ENCODE results near the gene KIF17.

Gene KIF17

DNA sequence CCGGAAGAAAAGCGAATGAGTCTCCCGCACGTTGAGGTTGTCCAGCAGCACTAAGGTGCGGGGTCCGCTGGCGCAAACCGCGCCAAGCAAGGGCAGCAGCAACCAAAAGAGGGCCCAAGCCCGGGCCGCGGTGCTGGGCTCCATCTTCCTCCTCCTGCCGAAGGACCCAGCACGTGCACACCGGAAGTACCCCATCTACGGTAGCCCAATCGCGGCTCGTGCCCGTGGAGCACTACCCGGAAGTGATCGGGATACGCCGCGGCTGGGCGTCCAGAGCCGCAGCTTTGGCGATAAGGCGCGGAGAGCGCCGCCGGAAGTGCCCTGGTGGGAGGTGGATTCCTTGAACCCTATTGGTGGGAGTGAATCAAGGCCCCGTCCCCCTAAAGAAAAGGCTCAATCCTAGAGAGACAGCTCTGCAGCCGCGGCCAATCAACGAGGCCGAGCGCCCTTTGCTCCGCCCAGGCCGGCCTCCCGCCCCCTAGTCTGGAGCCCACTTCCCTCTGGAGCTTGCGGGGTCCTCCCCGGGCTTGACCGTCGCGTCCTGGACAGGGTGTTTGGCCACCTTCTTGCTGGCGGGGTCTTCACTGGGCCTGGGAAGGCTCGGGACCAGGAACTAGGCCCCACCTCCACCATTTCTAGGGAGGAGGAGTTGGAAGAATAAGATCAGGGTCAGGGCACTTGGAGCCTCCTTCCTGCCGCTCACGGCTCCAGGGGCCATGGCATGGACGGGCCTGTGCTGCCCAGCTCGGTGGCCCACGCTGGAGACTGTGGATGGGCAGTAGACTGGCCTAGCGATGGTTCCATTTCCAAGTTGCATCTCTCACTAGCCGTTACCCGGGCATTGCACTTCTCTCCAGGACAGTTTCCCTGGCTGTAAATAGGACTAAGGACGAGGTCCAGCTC, 56.3 kb downstream of the KIF17 start, which contains the start of gene DDOST:
Gene DDOST (minus strand): TSS at position 163 of the 903 bp plus-strand sequence. CDS start 19 bp downstream, at position 144.
- Histone ChIP-seq H2BK5ac (ENCODE audit: low read length) (peak within 1 kb of the TSS; percentile 45), H3K9ac (ENCODE audit: low read depth, low read length, poor library complexity) (peak within 1 kb of the TSS; percentile 97), H3K23ac (ENCODE audit: low read depth, low read length, poor library complexity) (peak within 1 kb of the TSS; percentile 99), H3K27me3 (ENCODE audit: control insufficient read depth in 3 of 3, insufficient read depth in 3 of 3, low read depth in 1 of 3, low read length in 3 of 3) (no peaks in the 10 kb centered on the region), H2AK5ac (ENCODE audit: low read depth, low read length) (peak within 1 kb of the TSS; percentile 49), H3K79me1 (ENCODE audit: low read depth, low read length) (peaks cover 8% of the 10 kb centered on the region), H3K27ac (replicated peaks; ENCODE audit: low read length) (peak within 1 kb of the TSS; percentile 60), H3K36me3 (replicated peaks in 1 of 2; ENCODE audit: control insufficient read depth in 2 of 2, insufficient read depth in 2 of 2, low read length in 2 of 2) (peaks cover 12 to 35% of the 10 kb centered on the region in 2 donors), H2BK12ac (ENCODE audit: low read length) (no peak within 1 kb of the TSS), H3K4ac (ENCODE audit: low read length) (no peak within 1 kb of the TSS), H3K9me3 (replicated peaks in 1 of 2; ENCODE audit: control insufficient read depth in 2 of 2, insufficient read depth in 1 of 2, low read depth in 1 of 2, low read length in 2 of 2) (no peaks in the 10 kb centered on the region), H3K4me1 (ENCODE audit: control insufficient read depth in 2 of 2, insufficient read depth in 1 of 2, low read depth in 1 of 2, low read length in 2 of 2) (peaks cover 8 to 11% of the 10 kb centered on the region in 2 donors), H2BK15ac (ENCODE audit: low read length) (no peak within 1 kb of the TSS), H3K4me2 (ENCODE audit: insufficient read depth, low read length, poor library complexity, severe bottlenecking) (peak within 1 kb of the TSS; percentile 85), H2AFZ (ENCODE audit: low read length) (peak within 1 kb of the TSS; percentile 86), H3K4me3 (ENCODE audit: low read length in 2 of 2) (peak within 1 kb of the TSS; percentile 88 to 98), H4K8ac (ENCODE audit: low read depth, low read length) (peak within 1 kb of the TSS; percentile 44), H4K91ac (ENCODE audit: low read depth, low read length, poor library complexity) (no peak within 1 kb of the TSS), H2BK120ac (ENCODE audit: low read depth, low read length) (no peak within 1 kb of the TSS), H3K14ac (ENCODE audit: low read length) (peak within 1 kb of the TSS; percentile 83), H3K18ac (ENCODE audit: low read length) (peak within 1 kb of the TSS; percentile 96)
- no CpG with 5 or more reads among the region's 58 CpGs for WGBS, 2 donors (ENCODE audit: extremely low coverage in 2 of 2, insufficient read length in 2 of 2, insufficient replicate concordance in 1 of 2)
- DNase-seq (ENCODE audit: low spot score), result peak; percentile 97

DNA sequence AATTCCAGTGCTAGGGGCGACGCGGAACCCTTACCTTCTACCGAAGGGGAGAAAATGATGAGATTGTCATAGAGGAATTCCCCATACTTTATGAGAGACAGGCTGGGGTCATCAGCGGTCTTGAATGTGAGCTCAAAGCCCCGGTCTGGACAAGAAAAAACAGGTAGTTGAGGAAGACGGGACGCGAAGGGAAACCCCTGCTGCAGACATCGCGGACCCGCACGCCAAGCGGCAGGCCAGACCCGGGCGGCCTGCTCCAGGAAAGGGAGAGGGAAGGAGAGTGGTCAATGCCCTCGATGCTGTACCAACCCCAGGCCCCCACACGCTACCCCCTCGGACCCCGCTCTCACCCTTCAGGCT, 57.0 kb downstream of the KIF17 start:
- Histone ChIP-seq H4K8ac (ENCODE audit: low read depth, low read length) (no peak overlapping the region), H2AFZ (ENCODE audit: low read length) (peak overlapping the region; percentile 86), H2BK12ac (ENCODE audit: low read length) (no peak overlapping the region), H3K27ac (replicated peaks; ENCODE audit: low read length) (no peak overlapping the region), H3K27me3 (ENCODE audit: control insufficient read depth in 3 of 3, insufficient read depth in 3 of 3, low read depth in 1 of 3, low read length in 3 of 3) (no peaks in the 10 kb centered on the region), H2BK5ac (ENCODE audit: low read length) (peak overlapping the region; percentile 45), H2BK15ac (ENCODE audit: low read length) (no peak overlapping the region), H3K23ac (ENCODE audit: low read depth, low read length, poor library complexity) (peak overlapping the region; percentile 99), H3K14ac (ENCODE audit: low read length) (peak overlapping the region; percentile 83), H3K4me2 (ENCODE audit: insufficient read depth, low read length, poor library complexity, severe bottlenecking) (peak overlapping the region; percentile 75), H4K91ac (ENCODE audit: low read depth, low read length, poor library complexity) (no peak overlapping the region), H3K9me3 (replicated peaks in 1 of 2; ENCODE audit: control insufficient read depth in 2 of 2, insufficient read depth in 1 of 2, low read depth in 1 of 2, low read length in 2 of 2) (no peaks in the 10 kb centered on the region), H2AK5ac (ENCODE audit: low read depth, low read length) (peak overlapping the region; percentile 49), H2BK120ac (ENCODE audit: low read depth, low read length) (no peak overlapping the region), H3K4me1 (ENCODE audit: control insufficient read depth in 2 of 2, insufficient read depth in 1 of 2, low read depth in 1 of 2, low read length in 2 of 2) (peaks cover 8 to 11% of the 10 kb centered on the region in 2 donors), H3K4me3 (ENCODE audit: low read length in 2 of 2) (peak overlapping the region; percentile 88 to 98), H3K79me1 (ENCODE audit: low read depth, low read length) (peaks cover 8% of the 10 kb centered on the region), H3K9ac (ENCODE audit: low read depth, low read length, poor library complexity) (peak overlapping the region; percentile 95), H3K18ac (ENCODE audit: low read length) (peak overlapping the region; percentile 91), H3K36me3 (replicated peaks in 1 of 2; ENCODE audit: control insufficient read depth in 2 of 2, insufficient read depth in 2 of 2, low read length in 2 of 2) (peaks cover 18 to 41% of the 10 kb centered on the region in 2 donors), H3K4ac (ENCODE audit: low read length) (no peak overlapping the region)
- no peak for DNase-seq (ENCODE audit: low spot score)
- WGBS, 2 donors (ENCODE audit: extremely low coverage in 2 of 2, insufficient read length in 2 of 2, insufficient replicate concordance in 1 of 2), result no CpG with 5 or more reads among the region's 20 CpGs

DNA sequence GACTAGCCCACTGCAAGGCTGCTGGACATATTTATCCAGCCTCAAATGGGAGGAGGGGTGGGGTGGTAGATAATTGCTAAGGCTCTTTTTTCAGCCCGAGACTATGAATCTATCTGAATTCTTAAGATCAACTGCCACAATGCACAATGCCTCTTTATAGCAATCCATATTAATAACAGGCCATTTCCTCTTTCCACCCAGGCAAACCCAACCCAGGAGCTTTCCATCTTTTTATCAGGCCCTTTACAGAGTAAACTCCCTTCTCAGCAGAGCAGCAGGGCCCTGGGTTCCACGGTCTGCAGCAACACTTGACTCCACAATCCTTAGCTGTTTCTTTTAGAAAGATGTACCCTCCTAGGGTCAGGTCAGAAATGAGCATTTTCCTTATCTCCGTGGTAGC, 57.4 kb downstream of the KIF17 start:
- Histone ChIP-seq H3K14ac (ENCODE audit: low read length) (no peak overlapping the region), H2BK5ac (ENCODE audit: low read length) (no peak overlapping the region), H3K27me3 (ENCODE audit: control insufficient read depth in 3 of 3, insufficient read depth in 3 of 3, low read depth in 1 of 3, low read length in 3 of 3) (no peaks in the 10 kb centered on the region), H3K18ac (ENCODE audit: low read length) (no peak overlapping the region), H2AK5ac (ENCODE audit: low read depth, low read length) (no peak overlapping the region), H2BK120ac (ENCODE audit: low read depth, low read length) (no peak overlapping the region), H3K79me1 (ENCODE audit: low read depth, low read length) (peaks cover 8% of the 10 kb centered on the region), H4K8ac (ENCODE audit: low read depth, low read length) (no peak overlapping the region), H3K4me2 (ENCODE audit: insufficient read depth, low read length, poor library complexity, severe bottlenecking) (peak overlapping the region; percentile 75), H2BK15ac (ENCODE audit: low read length) (no peak overlapping the region), H4K91ac (ENCODE audit: low read depth, low read length, poor library complexity) (no peak overlapping the region), H2BK12ac (ENCODE audit: low read length) (no peak overlapping the region), H3K9me3 (replicated peaks in 1 of 2; ENCODE audit: control insufficient read depth in 2 of 2, insufficient read depth in 1 of 2, low read depth in 1 of 2, low read length in 2 of 2) (no peaks in the 10 kb centered on the region), H3K23ac (ENCODE audit: low read depth, low read length, poor library complexity) (no peak overlapping the region), H3K36me3 (replicated peaks in 1 of 2; ENCODE audit: control insufficient read depth in 2 of 2, insufficient read depth in 2 of 2, low read length in 2 of 2) (peaks cover 23 to 46% of the 10 kb centered on the region in 2 donors), H3K4me1 (ENCODE audit: control insufficient read depth in 2 of 2, insufficient read depth in 1 of 2, low read depth in 1 of 2, low read length in 2 of 2) (peaks cover 8 to 11% of the 10 kb centered on the region in 2 donors), H3K9ac (ENCODE audit: low read depth, low read length, poor library complexity) (peak overlapping the region; percentile 95), H3K27ac (replicated peaks; ENCODE audit: low read length) (no peak overlapping the region), H3K4me3 (ENCODE audit: low read length in 2 of 2) (peak overlapping the region; percentile 88 to 98), H2AFZ (ENCODE audit: low read length) (no peak overlapping the region), H3K4ac (ENCODE audit: low read length) (no peak overlapping the region)
- no CpG with 5 or more reads among the region's 3 CpGs for WGBS, 2 donors (ENCODE audit: extremely low coverage in 2 of 2, insufficient read length in 2 of 2, insufficient replicate concordance in 1 of 2)
- DNase-seq (ENCODE audit: low spot score), result no peak

DNA sequence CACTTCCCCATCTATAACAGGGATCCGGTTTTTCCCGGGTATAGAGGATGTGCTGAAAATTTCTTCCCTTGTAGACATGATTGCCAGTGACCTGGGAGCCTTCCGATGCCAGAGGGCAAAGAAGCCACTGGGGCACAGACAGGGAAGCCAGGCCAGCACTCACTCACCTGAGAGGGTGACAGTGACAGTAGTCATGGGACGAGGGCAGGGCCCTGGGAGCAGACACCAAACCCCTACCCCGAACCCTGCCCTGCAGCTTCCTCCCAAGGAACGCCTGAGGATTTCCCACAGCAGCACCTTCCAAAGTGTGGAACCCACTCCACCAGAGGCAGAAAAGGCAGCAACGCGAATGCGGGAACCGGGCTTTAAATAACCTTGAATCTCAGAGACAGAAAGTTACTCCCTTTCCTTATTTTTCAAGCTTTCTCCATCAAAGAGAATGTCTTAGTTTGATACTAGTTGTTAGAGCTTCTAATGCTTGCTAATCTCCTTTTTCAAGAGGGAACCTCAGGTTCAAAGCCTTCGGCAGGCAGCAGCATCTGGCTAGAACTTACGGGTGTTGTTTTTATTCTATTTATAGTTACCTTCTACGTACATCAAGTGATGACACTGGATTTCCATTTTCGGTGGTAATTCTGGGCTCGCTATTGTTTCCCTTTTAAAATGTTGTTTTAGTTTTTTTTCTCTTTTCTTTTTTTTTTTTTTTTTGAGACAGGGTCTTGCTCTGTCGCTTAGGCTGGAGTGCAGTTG, 59.5 kb downstream of the KIF17 start:
- no peaks in the 10 kb centered on the region for H3K27me3 ChIP-seq (ENCODE audit: control insufficient read depth in 3 of 3, insufficient read depth in 3 of 3, low read depth in 1 of 3, low read length in 3 of 3)
- H3K4me3 ChIP-seq (ENCODE audit: low read length in 2 of 2), result no peak overlapping the region
- H2BK5ac ChIP-seq (ENCODE audit: low read length), result no peak overlapping the region
- H3K4me1 ChIP-seq (ENCODE audit: control insufficient read depth in 2 of 2, insufficient read depth in 1 of 2, low read depth in 1 of 2, low read length in 2 of 2), result peaks cover 8 to 11% of the 10 kb centered on the region in 2 donors
- WGBS, 2 donors (ENCODE audit: extremely low coverage in 2 of 2, insufficient read length in 2 of 2, insufficient replicate concordance in 1 of 2), result no CpG with 5 or more reads among the region's 16 CpGs
- H3K27ac ChIP-seq (replicated peaks; ENCODE audit: low read length), result no peak overlapping the region
- H3K9me3 ChIP-seq (replicated peaks in 1 of 2; ENCODE audit: control insufficient read depth in 2 of 2, insufficient read depth in 1 of 2, low read depth in 1 of 2, low read length in 2 of 2), result no peaks in the 10 kb centered on the region
- no peak for DNase-seq (ENCODE audit: low spot score)
- H3K36me3 ChIP-seq (replicated peaks in 1 of 2; ENCODE audit: control insufficient read depth in 2 of 2, insufficient read depth in 2 of 2, low read length in 2 of 2), result peaks cover 31 to 65% of the 10 kb centered on the region in 2 donors
- no peak overlapping the region for H2BK15ac ChIP-seq (ENCODE audit: low read length)
- no peak overlapping the region for H3K4me2 ChIP-seq (ENCODE audit: insufficient read depth, low read length, poor library complexity, severe bottlenecking)
- no peak overlapping the region for H2AK5ac ChIP-seq (ENCODE audit: low read depth, low read length)
- no peak overlapping the region for H2AFZ ChIP-seq (ENCODE audit: low read length)
- H3K9ac ChIP-seq (ENCODE audit: low read depth, low read length, poor library complexity), result no peak overlapping the region
- H4K91ac ChIP-seq (ENCODE audit: low read depth, low read length, poor library complexity), result no peak overlapping the region
- H3K23ac ChIP-seq (ENCODE audit: low read depth, low read length, poor library complexity), result no peak overlapping the region
- peaks cover 8% of the 10 kb centered on the region for H3K79me1 ChIP-seq (ENCODE audit: low read depth, low read length)
- H3K18ac ChIP-seq (ENCODE audit: low read length), result no peak overlapping the region
- H3K14ac ChIP-seq (ENCODE audit: low read length), result no peak overlapping the region
- no peak overlapping the region for H3K4ac ChIP-seq (ENCODE audit: low read length)
- no peak overlapping the region for H2BK12ac ChIP-seq (ENCODE audit: low read length)
- no peak overlapping the region for H4K8ac ChIP-seq (ENCODE audit: low read depth, low read length)
- no peak overlapping the region for H2BK120ac ChIP-seq (ENCODE audit: low read depth, low read length)
